IMR-90 (cell line): Measurements from ENCODE around the gene ABHD16B.

ENCODE experiments used
- BHLHE40 ChIP-seq: fragments of 150-350 bp; IDR thresholded peaks from 2 replicates; pipeline ENCODE4 v1.6.1; 2016; ENCODE audit warnings: mild to moderate bottlenecking, low read depth, low read length
- CHD1 ChIP-seq: IDR thresholded peaks from 2 replicates; pipeline ENCODE4 v1.6.1; 2012; ENCODE audit warnings: low read depth, low read length, improper control_type of control experiment
- FOS ChIP-seq: fragments of 150-350 bp; IDR thresholded peaks from 2 replicates; pipeline ENCODE4 v1.6.1; 2016; ENCODE audit warnings: low read depth, low read length
- MAZ ChIP-seq: IDR thresholded peaks from 2 replicates; pipeline ENCODE4 v1.6.1; 2012; ENCODE audit warnings: low read depth, mild to moderate bottlenecking, low read length, improper control_type of control experiment, moderate library complexity, borderline replicate concordance
- MXI1 ChIP-seq: IDR thresholded peaks from 2 replicates; pipeline ENCODE4 v1.6.1; 2012; ENCODE audit warnings: low read depth, mild to moderate bottlenecking, low read length, moderate library complexity, borderline replicate concordance
- NFE2L2 ChIP-seq: fragments of 150-350 bp; IDR thresholded peaks from 2 replicates; pipeline ENCODE4 v1.6.1; 2016; ENCODE audit warnings: low read depth, mild to moderate bottlenecking, low read length
- POLR2A ChIP-seq: IDR thresholded peaks from 2 replicates; pipeline ENCODE4 v1.6.1; 2012; ENCODE audit warnings: mild to moderate bottlenecking, low read depth, low read length
- RAD21 ChIP-seq: IDR thresholded peaks from 2 replicates; pipeline ENCODE4 v1.6.1; 2012; ENCODE audit warnings: low read length, improper control_type of control experiment
- RFX5 ChIP-seq: IDR thresholded peaks from 2 replicates; pipeline ENCODE4 v1.8.0; 2012; ENCODE audit warnings: low read depth, mild to moderate bottlenecking, low read length, moderate library complexity
- SMC3 ChIP-seq: fragments of 150-350 bp; IDR thresholded peaks from 2 replicates; pipeline ENCODE4 v1.6.1; 2016; ENCODE audit warnings: low read depth, mild to moderate bottlenecking, antibody characterized with exemption, low read length, moderate library complexity
- TF ChIP-seq, protein P1 (sequence below): conservative IDR thresholded peaks from 2 replicates; pipeline ENCODE4 v1.5.1; 2012; ENCODE audit warnings: mild to moderate bottlenecking, low read depth, low read length, improper control_type of control experiment
- TF ChIP-seq, protein P2 (sequence below): fragments of 150-350 bp; IDR thresholded peaks from 2 replicates; pipeline ENCODE4 v1.6.1; 2016; ENCODE audit warnings: low read depth, mild to moderate bottlenecking, low read length, moderate library complexity, borderline replicate concordance
- TF ChIP-seq, protein P3 (sequence below): fragments of 150-350 bp; IDR thresholded peaks from 2 replicates; pipeline ENCODE4 v1.6.1; 2017; ENCODE audit warnings: mild to moderate bottlenecking, antibody characterized with exemption, low read length, low read depth

GRCh38 chr20:63846128-63846771 lies 15.0 kb upstream of the ABHD16B start:
- no peak for TF ChIP-seq RAD21
- TF ChIP-seq, protein P1, sequence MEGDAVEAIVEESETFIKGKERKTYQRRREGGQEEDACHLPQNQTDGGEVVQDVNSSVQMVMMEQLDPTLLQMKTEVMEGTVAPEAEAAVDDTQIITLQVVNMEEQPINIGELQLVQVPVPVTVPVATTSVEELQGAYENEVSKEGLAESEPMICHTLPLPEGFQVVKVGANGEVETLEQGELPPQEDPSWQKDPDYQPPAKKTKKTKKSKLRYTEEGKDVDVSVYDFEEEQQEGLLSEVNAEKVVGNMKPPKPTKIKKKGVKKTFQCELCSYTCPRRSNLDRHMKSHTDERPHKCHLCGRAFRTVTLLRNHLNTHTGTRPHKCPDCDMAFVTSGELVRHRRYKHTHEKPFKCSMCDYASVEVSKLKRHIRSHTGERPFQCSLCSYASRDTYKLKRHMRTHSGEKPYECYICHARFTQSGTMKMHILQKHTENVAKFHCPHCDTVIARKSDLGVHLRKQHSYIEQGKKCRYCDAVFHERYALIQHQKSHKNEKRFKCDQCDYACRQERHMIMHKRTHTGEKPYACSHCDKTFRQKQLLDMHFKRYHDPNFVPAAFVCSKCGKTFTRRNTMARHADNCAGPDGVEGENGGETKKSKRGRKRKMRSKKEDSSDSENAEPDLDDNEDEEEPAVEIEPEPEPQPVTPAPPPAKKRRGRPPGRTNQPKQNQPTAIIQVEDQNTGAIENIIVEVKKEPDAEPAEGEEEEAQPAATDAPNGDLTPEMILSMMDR = no peak
- TF ChIP-seq, protein P2, sequence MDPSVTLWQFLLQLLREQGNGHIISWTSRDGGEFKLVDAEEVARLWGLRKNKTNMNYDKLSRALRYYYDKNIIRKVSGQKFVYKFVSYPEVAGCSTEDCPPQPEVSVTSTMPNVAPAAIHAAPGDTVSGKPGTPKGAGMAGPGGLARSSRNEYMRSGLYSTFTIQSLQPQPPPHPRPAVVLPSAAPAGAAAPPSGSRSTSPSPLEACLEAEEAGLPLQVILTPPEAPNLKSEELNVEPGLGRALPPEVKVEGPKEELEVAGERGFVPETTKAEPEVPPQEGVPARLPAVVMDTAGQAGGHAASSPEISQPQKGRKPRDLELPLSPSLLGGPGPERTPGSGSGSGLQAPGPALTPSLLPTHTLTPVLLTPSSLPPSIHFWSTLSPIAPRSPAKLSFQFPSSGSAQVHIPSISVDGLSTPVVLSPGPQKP = no peak
- no peak for TF ChIP-seq POLR2A
- TF ChIP-seq MAZ = no peak
- no peak for TF ChIP-seq FOS
- TF ChIP-seq RFX5 = no peak
- TF ChIP-seq BHLHE40 = no peak
- no peak for TF ChIP-seq NFE2L2
- TF ChIP-seq SMC3 = no peak
- TF ChIP-seq, protein P3, sequence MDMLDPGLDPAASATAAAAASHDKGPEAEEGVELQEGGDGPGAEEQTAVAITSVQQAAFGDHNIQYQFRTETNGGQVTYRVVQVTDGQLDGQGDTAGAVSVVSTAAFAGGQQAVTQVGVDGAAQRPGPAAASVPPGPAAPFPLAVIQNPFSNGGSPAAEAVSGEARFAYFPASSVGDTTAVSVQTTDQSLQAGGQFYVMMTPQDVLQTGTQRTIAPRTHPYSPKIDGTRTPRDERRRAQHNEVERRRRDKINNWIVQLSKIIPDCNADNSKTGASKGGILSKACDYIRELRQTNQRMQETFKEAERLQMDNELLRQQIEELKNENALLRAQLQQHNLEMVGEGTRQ = no peak
- no peak for TF ChIP-seq CHD1
- no peak for TF ChIP-seq MXI1
